ENCODE data around the gene GTF2I. TPM values are rescaled to one million over a fixed set of nuclear protein-coding genes. Genes with fewer than 3 reads are reported as not detected.

GTF2I gene
- polyA plus RNA-seq, 2 of the 4 experiments (the other 2 are of a cell fraction): 107 to 144 TPM

- 93% methylated on average over 10 of the region's 10 CpGs for WGBS (ENCODE audit: missing lambda C conversion rate)
- no peak overlapping the region for H3K4me3 ChIP-seq
- FAIRE-seq (no peak), DNase-seq (ENCODE audit: low read depth in 1 of 2, low spot score in 1 of 2) (peak in 1 of 2 experiments; percentile 38), ATAC-seq (peak; percentile 68 to 80)
- H3K9me3 ChIP-seq: peaks cover 13% of the 10 kb centered on the region
- TF ChIP-seq EP300 (IDR thresholded peaks at IDR 0.05) (no peak), RAD21 (conservative IDR thresholded peaks at IDR 0.05 in 1 of 2, IDR thresholded peaks at IDR 0.05 in 1 of 2) (peak; percentile 29 to 33; a peak in 4 of 5 replicates), CBX8 (IDR thresholded peaks at IDR 0.05) (no peak), MAFK (IDR thresholded peaks at IDR 0.05; ENCODE audit: partially characterized antibody) (no peak)
- no peak overlapping the region for H3K27ac ChIP-seq
- ChIA-PET POLR2A (no interaction called here), CTCF (interaction anchor here (0.6 to 1.8 kb wide), 4 partner anchors 9 to 63 kb away, joined by 3 to 9 read pairs (median 4); no protein-coding TSS in a partner anchor)
- H3K4me1 ChIP-seq: peaks cover 7% of the 10 kb centered on the region; the same call in 1 of the 3 replicates
- no peak overlapping the region for H3K4me2 ChIP-seq
These were observed 52.6 kb downstream of the GTF2I start for GRCh38 chr7:74709880-74710671.

GRCh38 chr7:74713567-74713966 is 56.0 kb downstream of the GTF2I start:
- H3K4me1 ChIP-seq: peaks cover 5% of the 10 kb centered on the region; the same call in 1 of the 3 replicates
- DNase-seq (ENCODE audit: low read depth in 1 of 2, low spot score in 1 of 2): no peak
- H3K4me2 ChIP-seq: no peak overlapping the region
- ChIA-PET CTCF (no interaction called here), POLR2A (no interaction called here)
- peaks cover 13% of the 10 kb centered on the region for H3K9me3 ChIP-seq
- H3K4me3 ChIP-seq: no peak overlapping the region
- no peak overlapping the region for H3K27ac ChIP-seq
- no peak for ATAC-seq
- TF ChIP-seq POLR2AphosphoS2 (conservative IDR thresholded peaks at IDR 0.05; ENCODE audit: low read length) (no peak), MAZ (IDR thresholded peaks at IDR 0.05; ENCODE audit: borderline replicate concordance, low read depth, low read length) (no peak), ESRRA (IDR thresholded peaks at IDR 0.05; ENCODE audit: borderline replicate concordance, low read length) (no peak), KDM1A (IDR thresholded peaks at IDR 0.05; ENCODE audit: low read depth) (peak; percentile 82; the same call in 1 of the 2 replicates)
- no peak for FAIRE-seq

GRCh38 chr7:74717889-74718288 is 60.4 kb downstream of the GTF2I start:
- no peak for TF ChIP-seq RFX5 (IDR thresholded peaks at IDR 0.05)
- no peak for ATAC-seq
- ChIA-PET POLR2A (no interaction called here), CTCF (no interaction called here)
- Histone ChIP-seq H3K4me2 (no peak overlapping the region), H3K4me3 (no peak overlapping the region), H3K4me1 (peaks cover 4% of the 10 kb centered on the region; the same call in 1 of the 3 replicates), H3K9me3 (peaks cover 10% of the 10 kb centered on the region), H3K27ac (no peak overlapping the region)
- WGBS (ENCODE audit: missing lambda C conversion rate): 92% methylated on average over 9 of the region's 9 CpGs
- no peak for FAIRE-seq
- DNase-seq (ENCODE audit: low read depth in 1 of 2, low spot score in 1 of 2): no peak

- no peak for DNase-seq (ENCODE audit: low read depth in 1 of 2, low spot score in 1 of 2)
- CTCF ChIA-PET: interaction anchor here (1.5 kb wide), 1 partner anchor 9 kb away, joined by 9 read pairs; no protein-coding TSS in a partner anchor
These were observed 60.8 kb downstream of the GTF2I start for GRCh38 chr7:74718336-74718735.

GRCh38 chr7:74722153-74722552 is 64.6 kb downstream of the GTF2I start:
- ChIA-PET CTCF (no interaction called here), POLR2A (no interaction called here)
- 93% methylated on average over 16 of the region's 16 CpGs for WGBS (ENCODE audit: missing lambda C conversion rate)
- FAIRE-seq: no peak
- Histone ChIP-seq H3K9me3 (no peaks in the 10 kb centered on the region), H3K4me3 (no peak overlapping the region), H3K4me1 (no peaks in the 10 kb centered on the region), H3K4me2 (no peak overlapping the region), H3K27ac (no peak overlapping the region)
- DNase-seq (ENCODE audit: low read depth in 1 of 2, low spot score in 1 of 2): no peak
- no peak for TF ChIP-seq CTCF (IDR thresholded peaks at IDR 0.05)
- no peak for ATAC-seq

More at GRCh38 chr7:74718336-74718735, 60.8 kb downstream of the GTF2I start:
- FAIRE-seq (no peak), ATAC-seq (no peak)
- Histone ChIP-seq H3K4me3 (no peak overlapping the region), H3K4me2 (no peak overlapping the region), H3K4me1 (peaks cover 4% of the 10 kb centered on the region; the same call in 1 of the 3 replicates), H3K27ac (no peak overlapping the region), H3K9me3 (peaks cover 6% of the 10 kb centered on the region)
- POLR2A ChIA-PET: no interaction called here
- no peak for TF ChIP-seq ZSCAN20 (CRISPR knock-in tag; IDR thresholded peaks at IDR 0.05)
- TF ChIP-seq RCOR1 (IDR thresholded peaks at IDR 0.05; ENCODE audit: low read depth, low read length): no peak
- TF ChIP-seq HOXA7 (CRISPR knock-in tag; IDR thresholded peaks at IDR 0.05): no peak
- no peak for TF ChIP-seq EP300 (IDR thresholded peaks at IDR 0.05)
- no peak for TF ChIP-seq USF2 (IDR thresholded peaks at IDR 0.05)
- TF ChIP-seq MAFK (IDR thresholded peaks at IDR 0.05; ENCODE audit: partially characterized antibody): no peak
- no peak for TF ChIP-seq MYC (IDR thresholded peaks at IDR 0.05; ENCODE audit: borderline replicate concordance, low read length)
- WGBS (ENCODE audit: missing lambda C conversion rate): 92% methylated on average over 1 of the region's 1 CpG

All from A549 (cell line).